Progenitor cell of endocrine pancreas (in vitro differentiated cells): ENCODE data around the gene CCDC124. TPM values are rescaled to one million over a fixed set of nuclear protein-coding genes. Genes with fewer than 3 reads are reported as not detected.

Experiments
- DNase-seq: peaks from one replicate; pipeline ENCODE4 v3.0.0; 2021; ENCODE audit warnings: low spot score; ENCODE audit not compliant: unreplicated experiment
- H3K27ac Mint-ChIP-seq: 2 replicates; pipeline ENCODE4 v1.8.0; 2021; ENCODE audit warnings: mild to moderate bottlenecking, moderate library complexity, mixed read lengths
- H3K27me3 Mint-ChIP-seq: 2 replicates; pipeline ENCODE4 v1.8.0; 2021; ENCODE audit warnings: mixed read lengths
- H3K36me3 Mint-ChIP-seq: 2 replicates; pipeline ENCODE4 v1.8.0; 2022; ENCODE audit warnings: mixed read lengths; ENCODE audit not compliant: insufficient read depth
- H3K4me1 Mint-ChIP-seq: 2 replicates; pipeline ENCODE4 v1.8.0; 2021; ENCODE audit warnings: low read depth, mixed read lengths
- H3K4me3 Mint-ChIP-seq: 2 replicates; pipeline ENCODE4 v1.8.0; 2021; ENCODE audit warnings: low read depth, mild to moderate bottlenecking, moderate library complexity, mixed read lengths
- H3K9me3 Mint-ChIP-seq: 2 replicates; pipeline ENCODE4 v1.8.0; 2021; ENCODE audit warnings: low read depth, mixed read lengths
- CTCF ChIP-seq: fragments of 200-600 bp; sonication (generic); IDR thresholded peaks from one replicate; pipeline ENCODE4 v1.5.0; 2021; ENCODE audit warnings: antibody characterized with exemption, mild to moderate bottlenecking; ENCODE audit not compliant: unreplicated experiment
- total RNA-seq: library from RNA; stranded (reverse); gene quantifications from 2 replicates; pipeline ENCODE4 v1.2.1, GENCODE V29; 2021

CCDC124 gene
- total RNA-seq, 1 donor from 2014 or later: 84.3 TPM

GRCh38 chr19:17966550-17967256 lies 33.9 kb downstream of the CCDC124 start, which contains the start of gene KCNN1:
TSS of gene KCNN1 (plus strand) at chr19:17967107. CDS start at chr19:17973889, 6,782 bp downstream.
- H3K27me3 Mint-ChIP-seq: peaks cover 24% of the 10 kb centered on the region
- peak within 1 kb of the TSS; percentile 76 for H3K4me3 Mint-ChIP-seq
- DNase-seq: peak; percentile 52

GRCh38 chr19:17967257-17968051 lies 34.6 kb downstream of the CCDC124 start:
- no peak overlapping the region for H3K27ac Mint-ChIP-seq
- H3K9me3 Mint-ChIP-seq: no peaks in the 10 kb centered on the region
- H3K4me3 Mint-ChIP-seq: peak overlapping the region; percentile 76
- H3K4me1 Mint-ChIP-seq: peaks cover 7% of the 10 kb centered on the region
- H3K27me3 Mint-ChIP-seq: peaks cover 24% of the 10 kb centered on the region
- no peak for TF ChIP-seq CTCF
- H3K36me3 Mint-ChIP-seq: no peaks in the 10 kb centered on the region
- DNase-seq: no peak

More at GRCh38 chr19:17966550-17967256, 33.9 kb downstream of the CCDC124 start, which contains the start of gene KCNN1:
- Mint-ChIP-seq H3K4me1 (peaks cover 7% of the 10 kb centered on the region), H3K27ac (peak within 1 kb of the TSS; percentile 52), H3K9me3 (no peaks in the 10 kb centered on the region), H3K36me3 (no peaks in the 10 kb centered on the region)
- no peak for TF ChIP-seq CTCF

DNA sequence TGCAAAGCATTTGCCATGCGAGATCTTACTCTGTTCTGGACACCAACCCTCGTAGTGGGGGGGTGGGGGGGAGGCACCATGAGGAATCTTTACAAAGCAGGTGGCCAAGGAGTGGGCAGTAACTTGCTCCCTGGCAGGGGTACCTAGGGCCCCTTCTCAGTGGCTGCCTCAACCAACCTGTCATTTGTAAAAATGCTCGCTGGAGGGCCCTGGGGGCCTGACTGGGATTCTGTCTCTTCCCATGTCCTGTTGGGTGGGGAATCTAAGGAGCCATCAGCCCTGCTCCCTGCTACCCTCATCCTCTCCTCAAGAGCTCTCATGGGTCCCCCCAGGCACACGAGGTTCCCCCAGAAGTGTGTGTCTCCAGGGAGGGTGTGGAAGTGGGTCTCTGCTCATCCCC lies 35.5 kb downstream of the CCDC124 start:
- Mint-ChIP-seq H3K4me3 (no peak overlapping the region), H3K9me3 (no peaks in the 10 kb centered on the region), H3K27me3 (peaks cover 24% of the 10 kb centered on the region), H3K27ac (no peak overlapping the region), H3K36me3 (no peaks in the 10 kb centered on the region), H3K4me1 (peaks cover 7% of the 10 kb centered on the region)
- TF ChIP-seq CTCF: no peak
- DNase-seq: no peak

DNA sequence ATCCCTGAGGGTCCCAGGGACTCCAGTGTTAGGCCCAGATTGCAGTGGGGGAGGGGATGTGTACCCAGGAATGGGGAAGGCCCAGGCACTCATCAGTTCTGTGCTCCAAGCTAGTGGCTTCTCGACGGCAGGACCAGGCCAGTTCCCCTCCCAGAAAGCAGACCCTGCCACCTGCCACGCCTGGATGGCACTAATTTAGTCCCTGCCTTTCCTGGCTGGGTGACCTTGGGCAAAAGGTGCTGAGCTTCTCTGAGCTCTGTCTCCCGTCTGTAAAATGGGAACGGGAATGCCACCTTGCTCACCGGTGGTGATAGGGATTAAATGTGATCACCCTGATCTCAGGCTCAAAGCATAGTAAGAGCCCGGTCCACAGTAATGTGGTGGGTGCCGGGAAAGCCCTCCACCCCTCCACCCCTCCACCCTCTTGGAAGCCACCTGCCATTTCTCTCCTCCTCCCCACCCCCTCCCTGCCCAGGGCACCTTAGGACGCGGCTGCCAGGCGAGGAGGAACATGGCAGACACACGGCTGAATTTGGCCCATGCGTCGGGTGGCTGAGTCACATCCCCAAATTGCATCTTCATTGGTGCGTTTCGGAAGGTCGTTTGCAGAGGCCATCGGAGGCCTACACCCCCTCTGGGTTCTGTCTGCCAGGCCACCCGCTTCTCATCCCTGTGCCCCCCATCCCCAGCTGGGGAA lies 36.4 kb downstream of the CCDC124 start:
- DNase-seq: no peak
- Mint-ChIP-seq H3K4me1 (peaks cover 7% of the 10 kb centered on the region), H3K27ac (no peak overlapping the region), H3K4me3 (no peak overlapping the region), H3K9me3 (no peaks in the 10 kb centered on the region), H3K27me3 (peaks cover 20% of the 10 kb centered on the region), H3K36me3 (no peaks in the 10 kb centered on the region)
- TF ChIP-seq CTCF: no peak

DNA sequence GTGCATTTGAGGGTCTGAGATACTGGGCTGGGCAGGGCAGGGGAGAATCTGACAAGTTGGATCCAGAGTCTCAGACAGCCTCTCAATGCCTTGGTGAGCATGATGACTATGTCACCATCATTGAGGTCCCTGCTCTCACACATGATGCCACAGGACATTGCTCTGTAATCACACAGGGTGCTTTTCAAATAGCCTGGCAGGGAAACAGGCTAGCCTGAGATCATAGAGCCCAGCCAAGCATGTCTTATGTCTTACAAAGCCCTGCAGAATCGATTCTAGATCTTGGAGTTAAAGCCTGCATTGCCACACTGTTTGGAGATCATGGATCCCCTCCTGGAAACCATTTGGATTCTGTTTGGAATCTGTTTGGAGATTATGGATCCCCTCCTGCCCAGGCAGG lies 39.4 kb downstream of the CCDC124 start:
- no peak for DNase-seq
- H3K36me3 Mint-ChIP-seq: peaks cover 3% of the 10 kb centered on the region
- TF ChIP-seq CTCF: no peak
- no peak overlapping the region for H3K4me3 Mint-ChIP-seq
- H3K27ac Mint-ChIP-seq: no peak overlapping the region
- no peaks in the 10 kb centered on the region for H3K9me3 Mint-ChIP-seq
- H3K4me1 Mint-ChIP-seq: peaks cover 2% of the 10 kb centered on the region
- H3K27me3 Mint-ChIP-seq: peaks cover 5% of the 10 kb centered on the region
